Adrenal gland (tissue), 5 donors: ENCODE results near the gene SFT2D1.

Experiments
- CTCF ChIP-seq, 6 experiments: fragments of 450-650 bp in 4 of 6; fragments of 200-600 bp in 2 of 6; sonication (generic) in 1 of 6; IDR thresholded peaks; 1 replicate in 5 of 6; 2 replicates in 1 of 6; pipeline versions ENCODE4 v1.5.1 to v1.8.0; 2016 to 2021; ENCODE audit warnings: antibody characterized with exemption in 6 of 6, mild to moderate bottlenecking in 2 of 6, moderate library complexity in 1 of 6
- POLR2A ChIP-seq, 2 donors: fragments of 450-650 bp; IDR thresholded peaks; one replicate each; pipeline ENCODE4 v1.6.1; 2017; ENCODE audit warnings: antibody characterized with exemption in 2 of 2, mild to moderate bottlenecking in 2 of 2, moderate library complexity in 1 of 2
- donor health status: DM: no; HTN: no; CAD: no.

- TF ChIP-seq CTCF (IDR thresholded peaks at IDR 0.05) (no peak), POLR2A (IDR thresholded peaks at IDR 0.05) (no peak)
These were observed 18.1 kb upstream of the SFT2D1 start for GRCh38 chr6:166360243-166361076.
